ENCODE measurements around the gene CCDC78.
"Not testable (repeated sequence)": the region's sequence is repeated elsewhere in the genome, so short reads cannot be mapped to it uniquely, and the experiment has no call there.

CCDC78 gene

DNA sequence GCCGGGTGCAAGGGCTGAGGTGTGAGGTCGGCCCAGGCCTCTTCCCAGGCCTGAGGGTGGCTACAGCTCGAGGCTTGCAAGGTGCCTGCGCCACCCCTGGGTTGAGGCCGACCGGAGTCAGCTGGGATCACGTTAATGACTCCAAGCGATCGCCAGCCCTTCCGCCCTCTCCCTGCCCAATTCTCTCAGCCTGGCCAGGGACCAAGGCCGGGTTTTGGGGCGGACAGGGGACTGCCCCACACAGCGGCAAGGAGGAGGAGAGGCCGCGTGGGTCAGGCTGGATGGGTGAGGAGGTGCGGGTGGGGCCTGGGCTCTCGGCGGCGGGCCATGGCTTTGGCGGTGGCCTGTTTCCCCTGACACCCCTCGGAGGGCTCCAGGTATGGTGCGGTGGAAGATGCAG, 32.9 kb downstream of the CCDC78 start:
- no peak for DNase-seq (ENCODE audit: low spot score)

DNA sequence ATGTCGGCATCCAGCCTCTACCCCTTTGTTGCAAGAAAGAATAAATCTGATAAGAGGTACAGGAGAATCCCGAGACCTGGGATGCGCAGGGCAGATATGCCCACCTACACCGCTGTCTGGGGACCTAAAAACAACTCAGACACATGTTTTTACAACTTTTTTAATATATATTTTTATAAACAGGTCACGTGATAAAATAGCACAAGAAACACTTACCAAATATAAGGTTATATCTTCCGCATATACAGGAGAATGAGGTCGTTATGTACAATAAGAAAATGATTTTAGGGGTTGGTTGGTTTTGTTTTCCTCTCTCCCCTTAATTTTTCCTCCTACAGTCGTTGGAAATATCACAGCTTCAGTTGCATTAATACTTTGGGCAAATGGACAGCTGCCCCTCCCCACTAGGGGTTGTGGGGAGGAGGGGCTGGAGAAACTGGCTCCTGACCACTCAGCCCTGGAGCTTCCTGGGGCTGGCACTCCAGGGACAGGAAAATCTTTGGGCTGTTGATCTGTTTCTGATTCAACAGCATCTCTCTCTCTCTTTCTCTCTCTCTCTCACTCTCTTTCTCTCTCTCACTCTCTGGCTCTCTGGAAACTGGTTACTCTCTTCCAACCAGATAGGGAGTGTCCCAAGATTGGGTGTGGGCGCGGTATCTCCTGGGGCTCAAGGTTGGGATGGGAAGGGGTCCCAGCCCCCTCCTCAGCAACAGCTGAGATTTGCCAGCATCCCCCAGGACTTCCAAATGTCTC, 33.7 kb downstream of the CCDC78 start:
- no peak for DNase-seq (ENCODE audit: low spot score)

DNA sequence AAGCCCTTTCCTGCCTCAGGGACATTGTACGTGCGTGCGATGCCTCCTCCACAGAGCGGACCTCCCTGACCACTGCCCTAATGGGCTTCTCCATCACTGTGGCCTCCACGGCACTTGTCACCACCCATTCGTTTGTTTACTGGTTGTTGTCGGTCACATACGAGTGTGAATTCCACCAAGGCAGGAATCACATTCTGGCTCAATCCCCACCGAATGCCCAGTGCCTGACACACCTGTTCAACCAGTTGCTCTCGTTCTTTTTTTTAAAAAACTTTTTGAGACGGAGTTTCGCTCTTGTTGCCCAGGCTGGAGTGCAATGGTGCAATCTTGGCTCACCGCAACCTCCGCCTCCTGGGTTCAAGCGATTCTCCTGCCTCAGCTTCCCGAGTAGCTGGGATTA, 35.0 kb downstream of the CCDC78 start:
- not testable (repeated sequence) for DNase-seq (ENCODE audit: low spot score)

DNA sequence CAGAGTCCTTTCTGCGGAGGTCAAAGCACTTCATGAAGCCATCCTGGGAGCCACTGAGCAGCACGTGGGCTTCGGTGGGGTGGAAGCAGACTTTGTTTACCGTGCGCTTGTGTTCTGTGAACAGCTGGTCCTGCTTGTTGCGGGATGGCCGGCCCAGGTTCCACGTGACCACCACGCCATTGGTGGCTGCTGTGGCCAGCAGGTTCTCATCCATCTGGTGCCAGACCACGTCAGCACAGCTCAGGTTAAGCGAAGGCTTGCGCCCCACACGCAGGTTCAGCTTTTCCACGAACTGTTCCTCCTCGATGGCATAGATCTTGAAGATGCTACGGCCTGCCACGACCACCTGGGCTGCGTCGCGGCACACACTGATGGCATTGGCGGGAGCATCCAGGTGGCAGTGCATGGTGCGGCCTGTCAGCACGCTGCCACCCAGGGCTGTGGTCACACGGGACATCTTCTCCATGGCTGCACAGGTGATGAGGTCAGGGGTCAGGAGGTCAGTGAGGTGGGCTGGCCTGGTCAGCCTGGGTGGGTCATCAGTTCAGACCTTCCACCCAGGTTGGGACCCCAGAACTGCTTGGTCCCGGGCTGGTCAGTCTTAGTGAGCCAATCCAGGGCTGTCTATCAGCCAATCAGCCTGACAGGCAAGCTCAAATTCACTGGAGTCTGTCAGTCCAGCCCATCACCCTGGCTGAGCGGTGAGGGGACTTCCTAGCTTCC, 36.9 kb downstream of the CCDC78 start:
- no peak for DNase-seq (ENCODE audit: low spot score)

DNA sequence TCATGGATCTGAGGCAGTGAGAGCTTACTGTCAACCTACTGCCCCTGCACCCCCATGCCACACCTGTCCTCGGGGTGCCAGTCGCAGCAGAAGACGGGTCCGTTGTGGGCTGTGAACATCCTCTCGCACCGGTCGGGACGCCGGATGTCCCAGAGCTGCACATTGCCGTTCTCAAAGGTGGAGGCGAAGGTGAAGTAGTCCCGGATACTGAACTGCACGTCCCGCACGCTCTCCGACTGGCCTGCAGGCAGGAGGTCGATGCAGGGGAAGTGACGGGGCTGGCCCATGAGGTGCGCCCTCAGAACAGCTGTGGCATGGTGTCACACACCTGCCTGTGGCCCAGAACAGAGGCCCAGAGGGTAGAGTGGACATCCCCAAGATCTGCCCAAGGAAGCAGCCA, 38.7 kb downstream of the CCDC78 start:
- no peak for DNase-seq (ENCODE audit: low spot score)

DNA sequence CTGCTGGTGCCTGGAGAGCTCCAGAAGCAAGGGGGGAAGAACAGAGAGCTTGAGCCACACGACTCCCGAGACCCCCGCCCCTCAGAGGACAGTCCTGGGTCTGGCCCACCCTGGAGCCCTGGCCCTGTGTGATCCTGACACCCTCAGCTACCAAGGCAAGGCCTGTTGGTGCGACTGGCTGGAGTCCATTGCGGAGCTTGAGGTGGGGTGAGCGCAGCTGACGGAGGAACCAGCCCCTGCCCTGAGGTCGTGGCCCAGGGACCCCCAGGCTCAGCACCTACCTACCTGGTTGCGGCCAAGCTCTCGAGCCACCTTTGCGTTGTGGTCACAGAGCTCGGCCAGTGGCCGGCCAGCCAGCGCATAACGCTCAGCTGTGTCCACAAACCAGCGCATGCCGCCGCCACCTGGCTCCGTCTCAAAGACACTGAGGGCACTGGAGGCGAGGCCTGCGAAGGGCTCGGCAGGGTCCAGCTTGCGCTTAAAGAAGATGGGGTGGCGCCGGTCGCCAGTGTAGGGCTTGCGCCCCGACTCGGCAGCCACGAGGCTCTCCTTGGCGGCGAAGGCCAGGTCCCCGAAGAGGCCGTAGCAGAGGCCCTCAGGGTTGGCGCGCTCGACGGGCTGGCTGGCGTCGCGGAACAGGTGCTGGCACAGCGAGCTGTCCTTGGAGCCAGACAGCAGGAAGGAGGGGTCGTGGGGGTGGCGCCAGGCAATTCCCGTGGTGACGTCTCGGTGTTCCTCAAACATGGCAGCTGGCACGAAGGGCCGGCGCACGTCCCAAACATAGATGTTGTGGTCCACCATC, 39.6 kb downstream of the CCDC78 start:
- DNase-seq (ENCODE audit: low spot score) = no peak

DNA sequence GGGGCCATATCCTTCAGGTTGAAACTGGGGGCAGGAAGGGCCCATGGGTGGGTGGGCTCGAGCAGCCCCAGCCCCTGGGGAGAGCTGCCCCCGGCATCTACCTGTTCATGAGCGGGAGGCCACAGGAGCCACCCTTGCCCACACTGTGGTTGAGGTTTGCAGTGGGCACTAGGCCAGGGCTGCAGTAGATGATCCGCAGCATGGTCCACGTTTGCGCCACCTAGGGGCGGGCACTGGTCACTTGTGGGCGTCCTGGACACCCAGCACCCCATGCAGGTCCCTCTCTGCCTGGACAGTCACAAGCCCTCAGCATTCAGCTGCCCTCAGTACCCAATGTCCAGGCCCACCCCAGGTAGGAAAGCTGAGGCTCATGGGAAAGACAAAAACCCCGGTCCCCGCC, 40.3 kb downstream of the CCDC78 start:
- DNase-seq (ENCODE audit: low spot score) = peak; percentile 57

DNA sequence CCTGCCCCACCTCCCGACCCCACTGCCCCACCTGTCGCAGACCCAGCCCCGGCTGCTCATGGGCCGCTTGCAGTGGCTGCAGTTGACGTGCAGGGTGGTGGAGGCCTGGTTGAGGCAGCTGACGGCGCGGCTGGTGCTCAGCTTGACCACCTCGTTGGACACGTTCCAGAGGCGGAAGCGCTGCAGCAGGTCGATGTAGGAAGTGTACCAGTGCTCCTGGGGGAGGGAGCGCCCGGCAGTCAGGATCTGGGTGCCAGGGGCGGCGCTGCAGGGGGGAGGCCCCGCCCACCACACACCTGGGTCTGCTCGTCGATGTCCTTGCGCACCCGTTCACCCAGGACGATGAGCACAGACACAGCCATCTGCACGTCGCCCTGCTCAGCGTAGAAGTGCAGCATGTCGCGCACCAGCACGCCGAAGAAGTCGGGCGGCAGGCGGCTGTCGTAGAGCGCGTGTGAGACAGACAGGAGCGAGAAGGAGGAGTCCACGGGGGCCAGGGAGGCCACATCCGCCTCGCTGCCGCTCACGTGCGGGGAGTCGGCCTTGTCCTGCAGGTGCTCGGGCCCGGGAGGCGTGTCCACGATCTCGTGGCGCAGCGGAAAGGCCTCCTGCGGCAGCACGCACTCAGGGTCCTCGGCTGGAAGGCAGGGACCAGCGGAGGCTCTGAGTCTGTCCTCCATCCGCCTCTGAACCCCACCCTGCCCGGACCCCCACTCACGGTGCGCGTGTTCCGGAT, 41.1 kb downstream of the CCDC78 start:
- no peak for DNase-seq (ENCODE audit: low spot score)

DNA sequence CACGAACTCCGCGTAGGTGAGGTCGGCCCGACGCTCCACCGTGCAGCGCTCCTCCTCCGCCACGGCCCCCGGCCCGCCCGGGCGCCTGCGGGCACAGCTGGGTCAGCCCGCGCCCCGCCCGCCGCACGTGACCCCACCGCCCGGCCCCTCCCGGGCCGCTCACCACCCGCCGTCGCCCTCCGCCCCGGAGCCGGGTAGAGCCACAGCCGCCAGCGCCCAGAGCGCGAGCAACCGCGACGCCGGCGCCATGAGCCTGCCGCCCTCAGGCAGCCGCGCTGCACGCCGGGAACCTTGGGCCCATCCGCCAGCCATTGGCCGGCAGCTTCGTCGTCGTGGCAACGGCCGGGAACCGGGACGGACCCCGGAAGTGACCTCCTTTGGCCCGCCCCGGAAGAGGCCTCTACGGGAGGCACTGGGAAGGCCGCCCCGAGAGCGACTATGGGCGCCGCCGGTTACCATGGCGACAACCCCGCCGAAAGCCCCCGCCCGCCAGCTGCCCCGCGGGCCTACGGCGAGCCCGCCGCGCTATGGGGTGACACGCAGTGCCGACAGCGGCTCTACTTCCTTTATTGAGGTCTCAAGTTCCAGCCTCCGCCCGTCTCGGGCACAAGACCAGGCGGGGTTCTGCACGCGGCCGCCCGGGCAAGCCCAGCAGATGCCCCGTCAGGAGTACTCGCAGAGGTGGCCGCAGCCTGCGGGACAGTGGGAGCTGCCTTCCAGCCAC, 42.0 kb downstream of the CCDC78 start, which contains the start of gene JMJD8:
TSS of gene JMJD8 (minus strand) at position 264 of the 724 bp plus-strand sequence. CDS start at position 249, 15 bp downstream.
- peak; percentile 96 for DNase-seq (ENCODE audit: low spot score)

DNA sequence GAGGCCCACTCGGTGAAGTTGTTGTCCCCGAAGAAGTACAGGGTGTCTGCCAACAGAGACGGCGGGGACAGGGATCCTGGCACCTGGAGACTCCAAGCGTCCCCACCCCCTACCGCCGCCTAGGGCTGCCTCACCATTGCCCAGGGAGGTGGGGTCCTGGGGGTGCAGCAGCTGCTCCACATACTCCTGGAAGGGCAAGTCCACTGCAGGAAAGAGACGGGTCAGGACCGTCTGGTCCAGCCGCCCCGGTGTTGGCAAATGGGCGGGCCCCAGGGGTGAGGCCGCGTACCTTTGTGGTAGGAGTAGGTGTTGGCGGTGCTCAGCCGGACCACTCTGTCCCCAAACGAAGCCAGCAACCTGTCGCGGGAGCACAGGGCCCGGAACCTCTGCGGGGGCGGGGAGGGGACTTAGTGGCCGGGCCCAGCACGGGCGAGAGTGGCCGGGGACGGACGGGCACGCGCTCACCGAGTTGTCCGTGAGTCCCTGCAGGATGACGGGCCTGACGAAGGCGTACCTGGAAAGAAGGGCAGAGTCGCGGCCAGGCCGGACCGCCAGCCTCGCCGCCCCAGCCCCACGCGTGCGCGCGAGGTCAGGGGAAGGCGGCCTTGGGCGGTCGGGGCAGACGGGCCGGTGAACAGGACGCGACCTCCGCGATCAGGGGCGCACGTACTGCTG, 42.7 kb downstream of the CCDC78 start:
- DNase-seq (ENCODE audit: low spot score) = no peak

DNA sequence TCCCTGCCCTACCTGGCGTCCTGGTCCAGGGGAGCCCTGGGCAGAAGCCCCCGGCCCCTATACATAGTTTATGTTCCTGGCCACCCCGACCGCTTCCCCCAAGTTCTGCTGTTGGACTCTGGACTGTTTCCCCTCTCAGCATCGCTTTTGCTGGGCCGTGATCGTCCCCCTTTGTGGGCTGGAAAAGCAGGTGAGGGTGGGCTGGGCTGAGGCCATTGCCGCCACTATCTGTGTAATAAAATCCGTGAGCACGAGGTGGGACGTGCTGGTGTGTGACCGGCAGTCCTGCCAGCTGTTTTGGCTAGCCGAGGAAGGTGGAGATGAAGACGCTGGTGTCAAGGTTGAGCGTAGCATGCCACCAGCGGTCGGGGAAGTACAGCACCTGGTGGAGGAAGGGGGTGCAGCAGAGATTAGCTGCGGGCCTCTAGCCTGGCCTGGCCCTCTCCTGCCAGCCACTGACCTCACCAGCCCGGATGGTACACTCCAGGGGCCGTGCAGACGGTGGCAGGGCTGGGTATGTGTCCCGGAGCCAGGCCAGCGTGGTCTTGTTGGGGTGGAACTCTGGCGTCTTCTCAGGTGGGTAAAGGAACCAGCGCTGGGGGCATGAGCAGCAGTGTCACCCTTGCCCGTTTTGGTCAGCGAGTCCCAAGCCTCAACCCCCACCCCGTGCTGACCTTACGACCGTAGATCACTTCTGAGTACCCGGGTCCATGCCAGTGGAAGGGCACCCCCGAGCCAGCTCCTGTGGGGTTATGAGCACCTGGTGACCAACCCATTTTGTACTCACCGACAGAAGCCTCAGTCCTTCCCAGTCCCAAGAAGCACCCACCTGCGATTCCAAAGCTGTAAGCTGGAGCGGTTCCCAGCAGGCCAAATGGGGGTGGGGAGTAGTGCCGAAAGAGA, 43.5 kb downstream of the CCDC78 start:
- DNase-seq (ENCODE audit: low spot score) = no peak

DNA sequence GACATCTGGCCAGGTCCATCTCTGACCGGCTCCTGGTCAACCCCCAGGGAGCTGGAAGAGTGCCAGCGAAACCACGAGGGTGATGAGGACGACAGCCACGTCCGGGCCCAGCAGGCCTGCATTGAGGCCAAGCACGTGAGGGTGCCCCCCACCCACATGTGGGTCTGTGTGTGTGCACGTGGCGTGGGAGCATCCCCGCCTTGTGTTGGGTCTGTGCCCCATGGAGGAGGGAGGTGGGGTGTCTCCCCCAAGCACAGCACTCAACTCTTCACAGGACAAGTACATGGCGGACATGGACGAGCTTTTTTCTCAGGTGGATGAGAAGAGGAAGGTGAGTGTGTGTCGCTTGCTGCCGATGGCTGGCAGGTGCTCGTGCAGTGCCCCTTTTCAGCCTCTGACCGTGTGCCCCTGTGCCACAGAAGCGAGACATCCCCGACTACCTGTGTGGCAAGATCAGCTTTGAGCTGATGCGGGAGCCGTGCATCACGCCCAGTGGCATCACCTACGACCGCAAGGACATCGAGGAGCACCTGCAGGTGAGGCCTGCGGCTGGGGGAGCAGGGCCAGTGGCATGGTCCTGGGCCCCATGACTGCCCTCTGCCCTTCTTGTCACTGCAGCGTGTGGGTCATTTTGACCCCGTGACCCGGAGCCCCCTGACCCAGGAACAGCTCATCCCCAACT, 44.4 kb downstream of the CCDC78 start:
- no peak for DNase-seq (ENCODE audit: low spot score)

DNA sequence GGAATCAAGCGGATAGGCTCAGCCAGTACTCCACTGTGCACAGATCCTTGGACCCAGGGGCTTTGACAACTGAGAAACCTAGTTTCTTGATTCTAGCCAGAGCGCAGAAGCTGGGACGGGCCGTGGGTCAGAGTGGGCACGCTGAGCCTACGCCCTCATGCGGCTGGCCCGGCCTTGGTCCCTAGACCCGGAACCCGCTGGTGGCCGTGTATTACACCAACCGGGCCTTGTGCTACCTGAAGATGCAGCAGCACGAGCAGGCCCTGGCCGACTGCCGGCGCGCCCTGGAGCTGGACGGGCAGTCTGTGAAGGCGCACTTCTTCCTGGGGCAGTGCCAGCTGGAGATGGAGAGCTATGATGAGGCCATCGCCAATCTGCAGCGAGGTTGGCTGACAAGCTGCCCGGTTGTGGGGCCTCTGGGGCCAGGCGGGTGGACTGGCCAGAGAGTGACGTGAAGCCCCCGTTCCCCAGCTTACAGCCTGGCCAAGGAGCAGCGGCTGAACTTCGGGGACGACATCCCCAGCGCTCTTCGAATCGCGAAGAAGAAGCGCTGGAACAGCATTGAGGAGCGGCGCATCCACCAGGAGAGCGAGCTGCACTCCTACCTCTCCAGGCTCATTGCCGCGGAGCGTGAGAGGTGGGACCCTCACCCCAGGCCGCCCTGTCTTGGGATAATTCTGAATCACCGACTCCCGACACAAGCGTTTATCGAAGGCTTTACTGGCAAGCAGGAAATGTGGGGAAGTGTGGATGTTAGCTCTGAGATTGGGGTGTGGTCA, 45.1 kb downstream of the CCDC78 start:
- DNase-seq (ENCODE audit: low spot score) = peak; percentile 29

DNA sequence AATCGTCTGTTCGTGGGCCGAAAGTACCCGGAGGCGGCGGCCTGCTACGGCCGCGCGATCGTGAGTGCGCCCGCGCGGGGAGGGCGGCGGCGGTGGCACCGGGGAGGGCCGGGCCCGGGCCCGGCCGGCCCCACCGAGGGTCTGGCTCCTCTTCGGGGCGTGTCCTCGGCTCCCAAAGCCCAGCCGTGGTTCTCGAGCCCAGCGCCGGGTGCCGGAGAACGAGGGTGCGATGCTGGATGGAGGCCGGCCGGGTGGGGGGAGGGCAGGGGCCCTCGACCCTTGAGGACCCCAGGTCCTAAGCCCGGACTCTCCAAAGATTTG, 45.7 kb downstream of the CCDC78 start:
- DNase-seq (ENCODE audit: low spot score) = no peak

DNA sequence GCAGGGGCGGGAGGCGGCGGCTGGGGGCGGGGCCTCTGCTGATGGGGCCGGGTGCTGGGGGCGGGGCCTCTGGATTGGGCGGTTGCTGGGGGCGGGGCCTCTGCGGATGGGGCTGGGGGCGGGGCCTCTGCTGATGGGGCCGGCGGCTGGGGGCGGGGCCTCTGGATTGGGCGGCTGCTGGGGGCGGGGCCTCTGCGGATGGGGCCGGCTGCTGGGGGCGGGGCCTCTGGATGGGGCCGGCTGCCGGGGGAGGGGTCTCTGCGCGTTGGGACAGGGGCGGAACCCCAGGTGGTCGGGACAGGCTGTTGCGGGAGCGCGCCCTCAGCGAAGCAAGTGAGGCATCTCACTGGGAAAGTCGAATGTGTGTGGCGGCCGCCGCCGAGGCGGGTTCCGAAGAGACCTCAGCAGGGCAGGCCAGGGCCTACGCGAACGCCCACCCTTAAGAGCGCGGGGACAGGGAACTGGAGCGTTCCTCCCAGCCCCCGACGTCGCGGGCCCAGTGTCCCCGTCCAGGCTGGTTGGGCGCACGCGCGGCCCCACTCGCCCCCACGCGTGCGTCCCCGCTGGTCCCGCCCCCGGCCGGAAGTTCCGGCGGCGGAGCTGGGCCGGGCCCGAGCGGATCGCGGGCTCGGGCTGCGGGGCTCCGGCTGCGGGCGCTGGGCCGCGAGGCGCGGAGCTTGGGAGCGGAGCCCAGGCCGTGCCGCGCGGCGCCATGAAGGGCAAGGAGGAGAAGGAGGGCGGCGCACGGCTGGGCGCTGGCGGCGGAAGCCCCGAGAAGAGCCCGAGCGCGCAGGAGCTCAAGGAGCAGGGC, 46.2 kb downstream of the CCDC78 start, which contains the start of gene STUB1:
TSS of gene STUB1 (plus strand) at position 597 of the 811 bp plus-strand sequence. CDS start at position 713, 116 bp downstream.
- peak; percentile 84 for DNase-seq (ENCODE audit: low spot score)

DNA sequence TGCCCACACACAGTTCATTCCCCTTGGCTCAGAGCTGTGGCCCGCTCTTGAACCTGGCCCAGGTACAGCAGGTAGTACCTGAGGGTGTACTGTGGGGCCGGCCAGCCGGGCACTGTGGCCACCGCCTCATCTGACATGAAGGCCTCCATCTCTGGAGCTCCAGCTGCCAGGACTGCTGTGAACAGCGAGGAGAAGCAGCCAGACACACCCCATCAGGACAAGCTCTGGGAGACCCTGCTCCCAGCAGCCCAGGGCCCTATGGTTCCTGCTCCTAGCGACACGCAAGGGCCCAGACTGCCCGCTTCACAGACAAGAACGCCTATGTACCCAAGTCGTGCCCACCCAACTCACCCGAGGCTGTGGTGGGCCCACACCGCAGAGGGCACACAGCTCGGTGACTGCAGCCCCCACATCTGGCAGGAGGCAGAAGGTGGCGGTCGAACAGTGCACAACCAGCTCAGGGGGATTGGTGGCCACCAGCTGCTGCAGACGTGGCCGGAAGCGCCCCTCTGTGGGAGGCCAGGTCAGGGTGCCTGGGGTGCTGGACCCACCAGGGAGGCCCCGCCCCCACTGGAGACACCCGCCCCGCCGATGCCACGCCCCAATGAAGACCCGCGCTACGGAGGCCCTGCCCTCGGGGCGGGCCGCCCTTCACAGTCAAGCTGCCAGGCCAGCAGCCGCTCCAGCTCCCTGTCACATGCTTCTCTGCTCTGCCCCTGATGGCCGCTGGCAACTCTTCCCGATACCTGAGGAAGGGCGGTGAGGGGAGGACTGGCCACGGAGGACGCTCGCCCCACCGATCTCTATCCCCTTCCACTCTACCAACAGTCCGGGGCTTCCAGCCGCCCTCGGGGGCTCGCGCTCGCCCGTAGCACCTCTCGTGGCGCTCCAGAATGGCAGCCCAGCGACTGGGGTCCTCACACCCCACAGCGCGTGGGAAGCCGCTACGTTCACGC, 47.1 kb downstream of the CCDC78 start:
- peak; percentile 65 for DNase-seq (ENCODE audit: low spot score)

Data from hematopoietic multipotent progenitor cell treated with erythropoietin and hydrocortisone succinate and interleukin-3 and kit ligand, for 17 days (in vitro differentiated cells).